Liver (tissue), 3 donors: Measurements from ENCODE around the gene ATP13A5.

Experiments
- CTCF ChIP-seq: fragments of 150-350 bp; IDR thresholded peaks from 2 replicates; pipeline ENCODE4 v1.5.1; 2017; ENCODE audit warnings: improper control_type of control experiment, low read depth, low read length; ENCODE audit not compliant: missing input control
- FOXA1 ChIP-seq: IDR thresholded peaks from 2 replicates; pipeline ENCODE4 v1.6.1; 2016; ENCODE audit warnings: antibody characterized with exemption
- JUND ChIP-seq, 2 donors: IDR thresholded peaks; 2 replicates each; pipeline ENCODE4 v1.6.1; 2016; ENCODE audit warnings: antibody characterized with exemption in 2 of 2
- MAX ChIP-seq: IDR thresholded peaks from 2 replicates; pipeline ENCODE4 v1.6.1; 2016; ENCODE audit warnings: antibody characterized with exemption
- RAD21 ChIP-seq, 2 donors: IDR thresholded peaks; 2 replicates each; pipeline ENCODE4 v1.6.1; 2016; ENCODE audit warnings: antibody characterized with exemption in 2 of 2, mild to moderate bottlenecking in 2 of 2
- TAF1 ChIP-seq: conservative IDR thresholded peaks from 2 replicates; pipeline ENCODE4 v1.6.1; 2016; ENCODE audit warnings: antibody characterized with exemption, mild to moderate bottlenecking
- donor health status: healthy.
- donor health status: healthy.

DNA sequence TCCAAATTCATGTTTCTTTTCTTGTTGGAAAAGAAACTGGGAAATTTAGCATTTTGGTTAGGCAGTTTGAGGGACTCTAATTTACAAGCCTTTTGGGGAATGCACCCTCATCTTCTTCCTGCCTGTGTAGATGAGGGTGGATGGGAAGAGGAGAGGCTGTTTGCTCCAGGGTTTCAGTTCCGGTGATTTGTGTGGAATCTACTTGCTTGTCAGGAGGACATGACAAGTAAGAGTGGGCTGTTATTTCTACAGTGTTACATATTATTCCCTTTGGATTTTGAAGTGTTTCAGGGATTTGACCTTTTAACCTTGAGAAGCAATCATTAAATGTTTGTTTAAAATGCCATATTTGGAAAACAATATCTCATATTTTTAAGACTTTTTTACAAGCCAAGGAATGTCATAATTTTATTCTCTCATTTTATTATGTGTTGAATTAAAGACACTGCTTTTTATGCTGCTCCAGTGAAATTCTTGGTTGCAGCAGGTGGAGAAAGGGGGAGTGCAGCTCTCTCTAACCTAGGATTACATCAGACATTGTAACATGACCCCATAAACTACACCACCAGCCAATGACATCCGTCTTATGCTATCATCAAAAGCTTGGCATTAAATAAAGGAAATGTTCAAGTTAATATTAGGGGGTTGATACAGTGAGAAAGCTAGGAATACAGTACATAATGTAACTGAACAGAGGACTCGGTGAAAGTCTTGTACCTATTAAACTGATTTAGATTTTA lies 107.3 kb downstream of the ATP13A5 start:
- TF ChIP-seq CTCF = no peak
- TF ChIP-seq MAX = no peak
- no peak for TF ChIP-seq TAF1
- no peak for TF ChIP-seq JUND (IDR thresholded peaks at IDR 0.05)
- no peak for TF ChIP-seq FOXA1
- no peak for TF ChIP-seq RAD21 (IDR thresholded peaks at IDR 0.05)
